K562 (cell line): ENCODE data around the gene RARA. TPM values are rescaled to one million over a fixed set of nuclear protein-coding genes. Genes with fewer than 3 reads are reported as not detected.

Source experiments
- BACH1 ChIP-seq: fragments of 200-800 bp; sonication (Bioruptor generic); IDR thresholded peaks from 2 replicates; pipeline ENCODE4 v1.6.1; 2016; ENCODE audit warnings: missing genetic modification characterization, missing compliant biosample characterization
- DIDO1 ChIP-seq: fragments of 450-650 bp; IDR thresholded peaks from 2 replicates; pipeline ENCODE4 v1.6.1; 2016; ENCODE audit warnings: low read depth, missing biosample characterization, missing genetic modification characterization
- EP400 ChIP-seq: fragments of 450-650 bp; IDR thresholded peaks from 2 replicates; pipeline ENCODE4 v1.6.1; 2017; ENCODE audit warnings: antibody characterized with exemption, mild to moderate bottlenecking, moderate library complexity
- ESRRA ChIP-seq: fragments of 450-650 bp; IDR thresholded peaks from 2 replicates; pipeline ENCODE4 v1.6.1; 2014; ENCODE audit warnings: low read depth, mild to moderate bottlenecking, moderate library complexity, borderline replicate concordance
- FOXJ3 ChIP-seq: sonication (generic); formaldehyde crosslinking; IDR thresholded peaks from 2 replicates; pipeline ENCODE4 v1.4.0; 2020; ENCODE audit warnings: mild to moderate bottlenecking, missing genetic modification reagents
- GATAD2A ChIP-seq: fragments of 450-650 bp; IDR thresholded peaks from 2 replicates; pipeline ENCODE4 v1.6.1; 2017
- MITF ChIP-seq: IDR thresholded peaks from 2 replicates; pipeline ENCODE4 v1.6.1; 2014; ENCODE audit warnings: antibody characterized with exemption
- MXI1 ChIP-seq: IDR thresholded peaks from 2 replicates; pipeline ENCODE4 v1.6.1; 2011; ENCODE audit warnings: low read depth, mild to moderate bottlenecking, improper control_type of control experiment, low read length
- NR2F6 ChIP-seq: fragments of 450-650 bp; formaldehyde crosslinking; IDR thresholded peaks from 2 replicates; pipeline ENCODE4 v1.4.0; 2020; ENCODE audit warnings: mild to moderate bottlenecking
- PHB ChIP-seq: fragments of 250-450 bp; sonication (Bioruptor Pico); IDR thresholded peaks from 2 replicates; pipeline ENCODE4 v1.5.0; 2021
- POLR2A ChIP-seq: fragments of 450-650 bp; conservative IDR thresholded peaks from 2 replicates; pipeline ENCODE4 v1.6.1; 2016
- SMARCA5 ChIP-seq: fragments of 450-650 bp; IDR thresholded peaks from 2 replicates; pipeline ENCODE4 v1.6.1; 2016
- SNIP1 ChIP-seq: fragments of 450-650 bp; IDR thresholded peaks from 2 replicates; pipeline ENCODE4 v1.7.1; 2017; ENCODE audit warnings: low read depth, mild to moderate bottlenecking
- STAG1 ChIP-seq: sonication (generic); formaldehyde crosslinking; IDR thresholded peaks from 2 replicates; pipeline ENCODE4 v1.5.0; 2020; ENCODE audit warnings: missing genetic modification reagents, borderline replicate concordance
- polyA plus RNA-seq, 8 experiments: library from polyadenylated mRNA; depleted of rRNA in 4 of 8; stranded (reverse) in 5 of 8; unstranded in 3 of 8; fragments of >200 nt; fragmentation: Nextera tagmentation in 2 of 8; fragmentation: Illumina TruSeq in 1 of 8; extraction: Ambion mirVana in 2 of 8; extraction: Trizol in 1 of 8; gene quantifications; 2 replicates each; pipeline versions ENCODE4 v1.2.1 to v1.2.3, GENCODE V29; 2011 to 2014; ENCODE audit warnings: inconsistent platforms in 1 of 8, missing spikeins in 1 of 8
- total RNA-seq, 7 experiments: library from RNA; depleted of rRNA in 6 of 7; stranded (reverse); fragments of >200 nt in 6 of 7; fragmentation: Illumina TruSeq in 2 of 7; extraction: Trizol in 2 of 7; gene quantifications; 2 replicates each; pipeline versions ENCODE4 v1.2.1 to v1.2.3, GENCODE V29; 2011 to 2021; ENCODE audit warnings: low replicate concordance in 1 of 7
- TF ChIP-seq, protein P1 (sequence below): fragments of 250-450 bp; sonication (Bioruptor Pico); IDR thresholded peaks from 2 replicates; pipeline ENCODE4 v1.6.1; 2021; ENCODE audit warnings: mild to moderate bottlenecking
- TF ChIP-seq, protein P2 (sequence below): fragments of 450-650 bp; IDR thresholded peaks from 2 replicates; pipeline ENCODE4 v1.6.1; 2016; ENCODE audit warnings: mild to moderate bottlenecking, moderate library complexity

The RARA gene
- total and polyA plus RNA-seq, 9 of the 15 experiments (the other 6 are each of a cell fraction or from before 2014, with no cell fraction given), result 0.10 to 28.0 (median 7.9) TPM

DNA sequence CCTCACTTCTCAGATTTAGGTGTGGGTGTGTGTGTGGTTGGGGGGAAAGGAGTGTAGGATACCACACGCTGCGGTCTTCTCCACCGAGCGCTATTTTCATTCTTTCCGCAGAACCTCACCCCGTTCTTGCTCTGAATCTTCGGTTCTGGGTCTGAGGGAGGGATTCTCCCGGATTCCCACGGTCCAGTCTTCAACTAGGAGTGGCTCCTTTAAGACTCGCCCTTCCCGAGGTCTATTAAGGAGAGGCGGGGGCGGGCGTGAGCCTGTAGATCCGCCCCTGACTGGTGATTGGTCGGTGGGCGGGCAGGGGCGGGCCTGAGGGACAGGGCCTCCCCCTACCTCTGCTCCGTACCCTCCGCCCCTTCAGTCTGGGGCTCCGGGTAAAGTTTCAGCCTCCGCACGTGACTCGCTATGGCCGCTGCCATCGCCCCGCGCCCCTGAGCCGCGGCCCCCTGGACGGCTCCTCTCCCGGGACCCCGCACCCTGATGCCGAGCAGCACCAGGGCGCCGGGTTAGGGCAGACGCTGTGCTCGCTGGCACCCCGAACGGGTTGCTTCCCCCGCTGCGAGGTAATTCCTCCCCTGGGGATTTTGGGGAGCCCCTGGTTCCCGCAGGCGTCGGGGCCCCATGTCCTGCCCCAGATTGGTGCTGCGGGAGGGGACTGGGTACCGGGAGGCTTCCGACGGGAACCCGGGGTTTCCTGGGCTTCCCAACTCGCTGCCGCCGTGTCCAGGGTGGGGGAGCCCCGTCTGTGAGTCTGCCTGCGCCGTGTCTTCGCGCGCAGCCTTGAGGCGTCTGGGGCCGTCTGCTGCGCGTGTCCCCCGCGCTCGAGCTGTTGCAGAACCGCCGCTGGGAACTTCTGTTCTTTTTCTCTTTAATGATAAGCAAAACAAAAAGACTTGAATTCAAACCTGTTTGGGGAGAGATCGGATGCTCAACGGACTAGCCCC, 9.2 kb downstream of the RARA start (continued):
- TF ChIP-seq GATAD2A (peak; percentile 78; the same call in 1 of the 2 replicates), MXI1 (no peak), NR2F6 (CRISPR knock-in tag) (no peak), SMARCA5 (no peak), PHB (CRISPR knock-in tag) (no peak), ESRRA (no peak), DIDO1 (no peak), SNIP1 (no peak), MITF (peak; percentile 69), EP400 (peak; percentile 72; the same call in 1 of the 2 replicates), POLR2A (peak; percentile 78), STAG1 (CRISPR knock-in tag) (no peak), BACH1 (tag) (no peak), FOXJ3 (CRISPR knock-in tag) (no peak)
- TF ChIP-seq, protein P1, sequence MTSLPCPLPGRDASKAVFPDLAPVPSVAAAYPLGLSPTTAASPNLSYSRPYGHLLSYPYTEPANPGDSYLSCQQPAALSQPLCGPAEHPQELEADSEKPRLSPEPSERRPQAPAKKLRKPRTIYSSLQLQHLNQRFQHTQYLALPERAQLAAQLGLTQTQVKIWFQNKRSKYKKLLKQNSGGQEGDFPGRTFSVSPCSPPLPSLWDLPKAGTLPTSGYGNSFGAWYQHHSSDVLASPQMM, result no peak
- TF ChIP-seq, protein P2, sequence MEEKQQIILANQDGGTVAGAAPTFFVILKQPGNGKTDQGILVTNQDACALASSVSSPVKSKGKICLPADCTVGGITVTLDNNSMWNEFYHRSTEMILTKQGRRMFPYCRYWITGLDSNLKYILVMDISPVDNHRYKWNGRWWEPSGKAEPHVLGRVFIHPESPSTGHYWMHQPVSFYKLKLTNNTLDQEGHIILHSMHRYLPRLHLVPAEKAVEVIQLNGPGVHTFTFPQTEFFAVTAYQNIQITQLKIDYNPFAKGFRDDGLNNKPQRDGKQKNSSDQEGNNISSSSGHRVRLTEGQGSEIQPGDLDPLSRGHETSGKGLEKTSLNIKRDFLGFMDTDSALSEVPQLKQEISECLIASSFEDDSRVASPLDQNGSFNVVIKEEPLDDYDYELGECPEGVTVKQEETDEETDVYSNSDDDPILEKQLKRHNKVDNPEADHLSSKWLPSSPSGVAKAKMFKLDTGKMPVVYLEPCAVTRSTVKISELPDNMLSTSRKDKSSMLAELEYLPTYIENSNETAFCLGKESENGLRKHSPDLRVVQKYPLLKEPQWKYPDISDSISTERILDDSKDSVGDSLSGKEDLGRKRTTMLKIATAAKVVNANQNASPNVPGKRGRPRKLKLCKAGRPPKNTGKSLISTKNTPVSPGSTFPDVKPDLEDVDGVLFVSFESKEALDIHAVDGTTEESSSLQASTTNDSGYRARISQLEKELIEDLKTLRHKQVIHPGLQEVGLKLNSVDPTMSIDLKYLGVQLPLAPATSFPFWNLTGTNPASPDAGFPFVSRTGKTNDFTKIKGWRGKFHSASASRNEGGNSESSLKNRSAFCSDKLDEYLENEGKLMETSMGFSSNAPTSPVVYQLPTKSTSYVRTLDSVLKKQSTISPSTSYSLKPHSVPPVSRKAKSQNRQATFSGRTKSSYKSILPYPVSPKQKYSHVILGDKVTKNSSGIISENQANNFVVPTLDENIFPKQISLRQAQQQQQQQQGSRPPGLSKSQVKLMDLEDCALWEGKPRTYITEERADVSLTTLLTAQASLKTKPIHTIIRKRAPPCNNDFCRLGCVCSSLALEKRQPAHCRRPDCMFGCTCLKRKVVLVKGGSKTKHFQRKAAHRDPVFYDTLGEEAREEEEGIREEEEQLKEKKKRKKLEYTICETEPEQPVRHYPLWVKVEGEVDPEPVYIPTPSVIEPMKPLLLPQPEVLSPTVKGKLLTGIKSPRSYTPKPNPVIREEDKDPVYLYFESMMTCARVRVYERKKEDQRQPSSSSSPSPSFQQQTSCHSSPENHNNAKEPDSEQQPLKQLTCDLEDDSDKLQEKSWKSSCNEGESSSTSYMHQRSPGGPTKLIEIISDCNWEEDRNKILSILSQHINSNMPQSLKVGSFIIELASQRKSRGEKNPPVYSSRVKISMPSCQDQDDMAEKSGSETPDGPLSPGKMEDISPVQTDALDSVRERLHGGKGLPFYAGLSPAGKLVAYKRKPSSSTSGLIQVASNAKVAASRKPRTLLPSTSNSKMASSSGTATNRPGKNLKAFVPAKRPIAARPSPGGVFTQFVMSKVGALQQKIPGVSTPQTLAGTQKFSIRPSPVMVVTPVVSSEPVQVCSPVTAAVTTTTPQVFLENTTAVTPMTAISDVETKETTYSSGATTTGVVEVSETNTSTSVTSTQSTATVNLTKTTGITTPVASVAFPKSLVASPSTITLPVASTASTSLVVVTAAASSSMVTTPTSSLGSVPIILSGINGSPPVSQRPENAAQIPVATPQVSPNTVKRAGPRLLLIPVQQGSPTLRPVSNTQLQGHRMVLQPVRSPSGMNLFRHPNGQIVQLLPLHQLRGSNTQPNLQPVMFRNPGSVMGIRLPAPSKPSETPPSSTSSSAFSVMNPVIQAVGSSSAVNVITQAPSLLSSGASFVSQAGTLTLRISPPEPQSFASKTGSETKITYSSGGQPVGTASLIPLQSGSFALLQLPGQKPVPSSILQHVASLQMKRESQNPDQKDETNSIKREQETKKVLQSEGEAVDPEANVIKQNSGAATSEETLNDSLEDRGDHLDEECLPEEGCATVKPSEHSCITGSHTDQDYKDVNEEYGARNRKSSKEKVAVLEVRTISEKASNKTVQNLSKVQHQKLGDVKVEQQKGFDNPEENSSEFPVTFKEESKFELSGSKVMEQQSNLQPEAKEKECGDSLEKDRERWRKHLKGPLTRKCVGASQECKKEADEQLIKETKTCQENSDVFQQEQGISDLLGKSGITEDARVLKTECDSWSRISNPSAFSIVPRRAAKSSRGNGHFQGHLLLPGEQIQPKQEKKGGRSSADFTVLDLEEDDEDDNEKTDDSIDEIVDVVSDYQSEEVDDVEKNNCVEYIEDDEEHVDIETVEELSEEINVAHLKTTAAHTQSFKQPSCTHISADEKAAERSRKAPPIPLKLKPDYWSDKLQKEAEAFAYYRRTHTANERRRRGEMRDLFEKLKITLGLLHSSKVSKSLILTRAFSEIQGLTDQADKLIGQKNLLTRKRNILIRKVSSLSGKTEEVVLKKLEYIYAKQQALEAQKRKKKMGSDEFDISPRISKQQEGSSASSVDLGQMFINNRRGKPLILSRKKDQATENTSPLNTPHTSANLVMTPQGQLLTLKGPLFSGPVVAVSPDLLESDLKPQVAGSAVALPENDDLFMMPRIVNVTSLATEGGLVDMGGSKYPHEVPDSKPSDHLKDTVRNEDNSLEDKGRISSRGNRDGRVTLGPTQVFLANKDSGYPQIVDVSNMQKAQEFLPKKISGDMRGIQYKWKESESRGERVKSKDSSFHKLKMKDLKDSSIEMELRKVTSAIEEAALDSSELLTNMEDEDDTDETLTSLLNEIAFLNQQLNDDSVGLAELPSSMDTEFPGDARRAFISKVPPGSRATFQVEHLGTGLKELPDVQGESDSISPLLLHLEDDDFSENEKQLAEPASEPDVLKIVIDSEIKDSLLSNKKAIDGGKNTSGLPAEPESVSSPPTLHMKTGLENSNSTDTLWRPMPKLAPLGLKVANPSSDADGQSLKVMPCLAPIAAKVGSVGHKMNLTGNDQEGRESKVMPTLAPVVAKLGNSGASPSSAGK, result peak; percentile 77
